Testis (tissue), 2 donors: ENCODE measurements around the gene SH3RF3.

ENCODE experiments used
- CTCF ChIP-seq, 3 experiments: fragments of 450-650 bp in 2 of 3; fragments of 200-600 bp in 1 of 3; sonication (generic) in 1 of 3; IDR thresholded peaks; one replicate each; pipeline ENCODE4 v1.5.1; 2016 to 2019; ENCODE audit warnings: antibody characterized with exemption in 3 of 3, mild to moderate bottlenecking in 2 of 3, moderate library complexity in 1 of 3
- POLR2A ChIP-seq: fragments of 450-650 bp; IDR thresholded peaks from one replicate; pipeline ENCODE4 v1.6.1; 2017; ENCODE audit warnings: antibody characterized with exemption, mild to moderate bottlenecking, moderate library complexity

- TF ChIP-seq CTCF (IDR thresholded peaks at IDR 0.05) = no peak
- no peak for TF ChIP-seq POLR2A
Observed at GRCh38 chr2:109238580-109238979, 109.6 kb downstream of the SH3RF3 start.
